ENCODE data around the gene DPCD.

DNA sequence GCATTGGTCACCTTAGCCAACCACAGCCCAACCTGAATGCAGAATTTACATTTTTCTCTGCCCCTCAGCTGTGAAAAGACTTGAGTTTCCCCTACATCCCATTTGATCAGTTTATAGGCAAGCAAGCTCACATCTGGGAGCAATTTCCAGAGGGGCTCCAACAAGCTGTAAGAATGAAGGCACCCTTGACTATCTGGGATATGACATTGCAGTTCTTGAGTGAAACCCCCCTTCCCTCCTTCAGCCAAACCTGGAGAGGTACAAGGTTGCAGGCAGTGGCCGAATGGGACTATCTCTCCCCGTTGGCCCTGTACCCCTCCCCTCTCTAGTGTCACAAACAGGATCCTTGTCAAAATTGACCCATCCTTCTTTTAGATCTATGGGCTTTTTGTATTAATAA lies 30.6 kb upstream of the DPCD start:
- TF ChIP-seq POLR2A (IDR thresholded peaks at IDR 0.05; ENCODE audit: low read length) (no peak), GATA1 (IDR thresholded peaks at IDR 0.05; ENCODE audit: low read depth, low read length) (no peak)
